Adrenal gland (tissue), 5 donors: Measurements from ENCODE around the gene AGPS.

ENCODE experiments used
- CTCF ChIP-seq, 6 experiments: fragments of 450-650 bp in 4 of 6; fragments of 200-600 bp in 2 of 6; sonication (generic) in 1 of 6; IDR thresholded peaks; 1 replicate in 5 of 6; 2 replicates in 1 of 6; pipeline versions ENCODE4 v1.5.1 to v1.8.0; 2016 to 2021; ENCODE audit warnings: antibody characterized with exemption in 6 of 6, mild to moderate bottlenecking in 2 of 6, moderate library complexity in 1 of 6
- POLR2A ChIP-seq, 2 donors: fragments of 450-650 bp; IDR thresholded peaks; one replicate each; pipeline ENCODE4 v1.6.1; 2017; ENCODE audit warnings: antibody characterized with exemption in 2 of 2, mild to moderate bottlenecking in 2 of 2, moderate library complexity in 1 of 2
- donor health status: DM: no; HTN: no; CAD: no.

- TF ChIP-seq POLR2A (IDR thresholded peaks at IDR 0.05) = no peak
- TF ChIP-seq CTCF (IDR thresholded peaks at IDR 0.05) = no peak
These were observed 152.6 kb downstream of the AGPS start for GRCh38 chr2:177545143-177545542.
